Hematopoietic multipotent progenitor cell treated with erythropoietin and hydrocortisone succinate and interleukin-3 and kit ligand, for 6 days (in vitro differentiated cells): Measurements from ENCODE around the gene BBS4.
"Not testable (repeated sequence)": the region's sequence is repeated elsewhere in the genome, so short reads cannot be mapped to it uniquely, and the experiment has no call there.

ENCODE experiments used
- DNase-seq: peaks from one replicate; pipeline ENCODE4 v3.0.0-alpha.2; 2015

BBS4 gene

DNA sequence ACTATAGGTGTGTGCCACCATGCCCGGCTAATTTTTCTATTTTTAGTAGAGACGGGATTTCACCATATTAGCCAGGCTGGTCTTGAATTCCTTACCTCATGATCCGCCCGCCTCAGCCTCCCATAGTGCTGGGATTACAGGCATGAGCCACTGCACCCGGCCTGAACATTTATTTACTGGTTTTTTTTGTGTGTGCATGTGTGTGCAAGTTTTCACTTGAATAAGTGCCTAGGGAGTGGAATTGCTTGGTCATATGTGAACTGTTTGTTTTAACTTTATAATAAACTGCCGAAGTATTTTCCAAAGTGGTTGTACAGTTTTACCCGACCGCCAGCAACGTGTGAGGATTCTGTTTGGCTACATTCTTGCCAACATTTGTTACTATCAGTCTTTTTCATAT is 14.1 kb downstream of the BBS4 start:
- DNase-seq, result no peak

DNA sequence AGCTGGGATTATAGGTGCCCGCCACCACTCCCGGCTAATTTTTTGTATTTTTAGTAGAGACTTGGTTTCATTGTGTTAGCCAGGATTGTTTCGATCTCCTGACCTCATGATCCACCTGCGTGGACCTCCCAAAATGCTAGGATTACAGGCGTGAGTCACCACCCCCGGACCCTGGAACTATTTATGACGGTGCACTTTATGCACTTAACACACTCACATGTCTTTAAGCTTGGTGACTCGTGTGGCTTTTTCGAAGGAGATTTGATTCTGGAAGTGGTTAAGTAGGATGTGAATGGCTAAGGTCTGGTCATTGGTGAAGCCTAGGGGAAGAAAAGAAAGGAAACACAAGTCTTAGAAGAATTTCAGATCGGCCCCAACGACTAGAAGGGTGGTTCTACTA is 20.3 kb downstream of the BBS4 start:
- no peak for DNase-seq

- peak; percentile 4 for DNase-seq
Measured at GRCh38 chr15:72708551-72709303, 22.7 kb downstream of the BBS4 start.

GRCh38 chr15:72722071-72722696 is 36.2 kb downstream of the BBS4 start:
- peak; percentile 85 for DNase-seq

- DNase-seq, result no peak
Measured at GRCh38 chr15:72724028-72724427, 38.0 kb downstream of the BBS4 start.

DNA sequence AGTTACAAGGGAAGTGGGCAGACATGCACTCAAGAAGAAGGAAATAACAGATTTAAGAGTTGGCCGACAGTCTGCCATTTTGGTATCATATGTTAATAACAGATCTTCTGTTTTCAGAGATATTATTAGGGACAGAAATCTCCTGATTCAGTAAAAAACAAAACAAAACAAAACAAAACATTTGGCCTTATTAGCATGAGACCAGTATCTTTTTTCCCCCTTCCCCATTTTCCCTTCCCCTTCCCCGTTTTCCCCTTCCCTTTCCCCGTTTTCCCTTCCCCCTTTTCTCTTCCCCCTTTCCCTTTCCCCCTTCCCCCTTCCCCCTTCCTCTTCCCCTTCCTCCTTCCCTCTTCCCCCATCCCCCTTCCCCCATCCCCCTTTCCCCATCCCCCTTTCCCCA is 39.4 kb downstream of the BBS4 start:
- no peak for DNase-seq

DNA sequence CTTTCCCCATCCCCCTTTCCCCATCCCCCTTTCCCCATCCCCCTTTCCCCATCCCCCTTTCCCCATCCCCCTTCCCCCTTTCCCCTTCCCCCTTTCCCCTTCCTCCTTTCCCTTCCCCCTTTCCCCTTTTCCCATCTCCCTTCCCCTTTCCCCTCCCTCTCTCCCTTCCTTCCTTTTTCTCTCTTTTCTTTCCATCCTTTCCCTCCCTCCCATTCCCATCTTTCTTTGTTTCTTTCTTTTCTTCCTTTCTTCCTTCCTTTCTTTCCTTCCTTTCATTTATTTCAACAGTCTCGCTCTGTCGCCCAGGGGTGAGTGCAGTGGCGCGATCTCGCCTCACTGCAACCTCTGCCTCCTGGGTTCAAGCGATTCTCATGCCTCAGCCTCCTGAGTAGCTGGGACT is 39.8 kb downstream of the BBS4 start:
- DNase-seq, result not testable (repeated sequence)

DNA sequence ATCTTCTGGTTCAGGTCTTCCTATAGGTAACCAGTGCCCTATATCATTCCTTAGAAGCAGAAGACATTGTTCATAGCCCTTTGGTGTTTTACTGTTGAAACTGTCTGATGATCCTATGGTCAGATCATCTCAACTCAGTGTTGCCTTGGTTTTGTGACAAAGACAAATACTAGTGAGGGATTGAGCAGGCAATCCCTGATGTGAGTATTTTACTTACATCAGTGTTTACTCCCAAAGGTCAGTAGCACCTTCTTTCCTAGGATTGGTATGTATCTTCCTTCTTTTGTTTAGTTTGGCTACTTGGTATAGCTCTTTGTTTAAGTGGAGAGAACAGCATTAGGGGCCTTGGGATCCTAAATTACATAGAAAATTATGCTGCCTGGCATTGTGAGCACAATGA is 41.1 kb downstream of the BBS4 start:
- no peak for DNase-seq

- not testable (repeated sequence) for DNase-seq
Measured at GRCh38 chr15:72728249-72728648, 42.2 kb downstream of the BBS4 start.

GRCh38 chr15:72728821-72729220 is 42.8 kb downstream of the BBS4 start:
- DNase-seq, result no peak

DNA sequence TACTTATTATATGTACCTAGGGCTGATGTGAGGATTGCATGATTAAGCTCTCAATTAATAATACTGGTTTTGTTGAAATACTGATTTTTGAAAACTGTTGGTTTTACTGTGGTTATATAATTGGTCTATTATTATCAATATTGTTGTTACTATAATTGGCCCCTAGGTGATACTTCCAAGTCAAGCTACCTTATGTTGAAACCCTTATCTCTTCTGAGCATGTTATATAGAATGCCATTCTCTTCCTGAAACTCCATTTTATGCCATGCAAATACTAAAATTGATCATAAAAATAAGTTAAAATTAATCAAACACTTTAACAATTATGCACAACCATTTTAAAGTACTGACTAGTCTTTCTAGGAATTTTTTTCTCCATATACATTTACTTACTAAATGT is 46.1 kb downstream of the BBS4 start:
- peak; percentile 66 for DNase-seq

DNA sequence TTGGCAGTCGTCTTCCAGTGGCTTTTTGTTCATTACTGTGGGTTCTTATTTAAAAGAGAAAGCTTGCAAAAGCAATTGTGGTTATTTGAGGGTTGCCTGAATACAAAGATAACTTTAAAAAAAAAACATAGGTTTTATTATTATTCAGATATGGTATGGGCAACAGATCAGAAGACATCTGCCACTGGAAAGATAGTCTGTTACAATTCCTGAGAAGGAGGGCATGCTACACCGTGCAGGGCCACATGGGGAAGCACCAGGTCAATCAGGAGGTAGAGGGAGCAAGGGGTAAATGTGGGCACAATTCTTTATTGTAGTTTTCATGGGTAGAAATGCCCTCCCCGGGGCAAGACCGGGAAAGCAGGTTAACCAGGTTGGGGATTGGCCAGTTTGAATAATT is 46.5 kb downstream of the BBS4 start:
- DNase-seq, result peak; percentile 87

- DNase-seq, result no peak
Measured at GRCh38 chr15:72733941-72734738, 48.1 kb downstream of the BBS4 start.

DNA sequence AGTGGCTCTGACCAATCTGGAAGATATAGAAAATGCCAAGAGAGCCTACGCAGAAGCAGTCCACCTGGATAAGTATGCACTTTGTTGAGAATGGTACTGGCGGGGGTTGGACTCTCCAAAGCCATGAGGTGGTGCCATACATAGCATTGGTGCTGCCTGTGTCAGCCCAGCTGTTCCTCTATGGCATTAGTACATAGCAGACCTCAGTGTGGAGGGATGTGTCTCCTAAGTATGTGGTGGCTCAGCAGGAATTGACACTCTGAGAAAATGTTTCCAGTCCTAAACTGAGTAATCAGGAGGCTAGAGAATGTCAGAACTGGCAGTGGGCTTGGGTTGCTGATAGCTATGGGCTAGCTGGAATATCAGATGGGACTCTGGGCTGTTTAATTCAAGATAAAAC is 49.1 kb downstream of the BBS4 start:
- no peak for DNase-seq

DNA sequence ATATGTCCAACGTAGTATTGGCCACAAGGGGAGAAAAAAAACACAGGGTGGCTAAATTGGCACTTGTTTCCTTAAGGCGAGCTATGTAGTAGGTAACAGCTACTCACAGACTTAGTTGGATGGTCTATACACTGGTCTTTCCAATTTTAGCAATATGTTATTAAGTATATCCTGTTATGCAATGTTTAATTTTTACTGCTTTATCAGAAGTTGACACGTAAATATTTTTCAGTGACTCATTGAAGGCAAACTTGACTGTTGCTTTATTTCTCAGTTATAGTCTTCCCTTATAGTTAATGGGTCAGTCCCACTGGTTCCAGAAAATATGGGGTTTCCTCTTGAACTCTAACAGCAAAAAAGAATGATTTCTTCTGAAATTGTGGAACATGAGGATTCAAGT is 51.1 kb downstream of the BBS4 start:
- DNase-seq, result no peak

GRCh38 chr15:72737723-72738122 is 51.7 kb downstream of the BBS4 start:
- DNase-seq, result no peak

DNA sequence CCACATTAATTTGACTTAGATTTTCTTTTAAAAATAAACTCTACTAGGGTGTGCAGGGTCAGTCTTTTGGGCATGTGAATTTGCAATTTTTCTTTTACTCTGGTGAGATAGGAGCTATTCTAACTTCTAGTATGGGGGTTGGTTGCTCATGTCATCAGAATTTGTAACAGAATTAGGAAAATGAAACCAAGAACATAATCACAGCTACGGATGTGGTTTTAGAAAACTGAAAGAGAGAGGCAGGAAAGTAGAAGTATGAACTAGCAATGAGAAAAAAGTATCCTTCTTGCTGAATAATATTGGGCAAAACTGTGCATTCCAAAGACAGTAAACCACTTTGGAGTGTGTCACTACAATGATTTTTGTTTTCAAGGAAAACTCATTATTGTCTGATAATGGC is 54.2 kb downstream of the BBS4 start:
- no peak for DNase-seq

- no peak for DNase-seq
Measured at GRCh38 chr15:72749700-72750099, 63.7 kb downstream of the BBS4 start.

DNA sequence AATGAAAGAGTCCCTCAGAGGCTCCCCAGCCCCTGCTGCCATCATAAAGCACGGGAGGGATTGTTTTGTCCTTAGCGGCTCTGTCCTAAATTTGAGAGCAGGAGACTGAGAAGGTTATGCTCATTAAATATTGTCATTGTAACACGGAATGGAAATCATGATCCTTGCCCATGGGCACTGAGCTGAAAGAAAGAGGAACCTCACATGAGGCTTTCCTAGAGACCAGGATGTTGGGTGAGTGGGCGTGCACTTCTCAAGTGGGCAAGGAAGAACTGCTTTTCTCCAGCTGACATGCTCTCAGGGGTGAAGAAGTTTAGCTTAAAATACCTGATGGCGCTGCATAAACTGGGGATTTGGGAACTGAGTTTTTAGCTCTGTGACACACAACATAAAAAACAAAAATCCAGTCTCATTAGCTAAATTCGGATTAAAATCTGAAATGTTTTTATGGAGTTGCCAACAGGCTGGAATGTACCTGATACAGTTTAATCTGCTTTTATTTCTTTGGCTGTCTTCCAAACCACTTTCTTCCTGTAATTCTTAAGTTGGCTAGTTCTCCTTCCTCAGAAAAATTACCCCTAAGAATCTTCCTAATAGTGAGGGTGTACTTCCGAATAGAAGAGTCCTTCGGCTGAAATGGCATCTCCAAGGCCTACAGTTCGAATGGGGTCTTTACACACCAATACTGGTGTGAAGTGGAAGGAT is 65.9 kb downstream of the BBS4 start:
- DNase-seq, result peak; percentile 69

- DNase-seq, result no peak
Measured at GRCh38 chr15:72754096-72754495, 68.1 kb downstream of the BBS4 start.

GRCh38 chr15:72758182-72758581 is 72.2 kb downstream of the BBS4 start:
- no peak for DNase-seq

DNA sequence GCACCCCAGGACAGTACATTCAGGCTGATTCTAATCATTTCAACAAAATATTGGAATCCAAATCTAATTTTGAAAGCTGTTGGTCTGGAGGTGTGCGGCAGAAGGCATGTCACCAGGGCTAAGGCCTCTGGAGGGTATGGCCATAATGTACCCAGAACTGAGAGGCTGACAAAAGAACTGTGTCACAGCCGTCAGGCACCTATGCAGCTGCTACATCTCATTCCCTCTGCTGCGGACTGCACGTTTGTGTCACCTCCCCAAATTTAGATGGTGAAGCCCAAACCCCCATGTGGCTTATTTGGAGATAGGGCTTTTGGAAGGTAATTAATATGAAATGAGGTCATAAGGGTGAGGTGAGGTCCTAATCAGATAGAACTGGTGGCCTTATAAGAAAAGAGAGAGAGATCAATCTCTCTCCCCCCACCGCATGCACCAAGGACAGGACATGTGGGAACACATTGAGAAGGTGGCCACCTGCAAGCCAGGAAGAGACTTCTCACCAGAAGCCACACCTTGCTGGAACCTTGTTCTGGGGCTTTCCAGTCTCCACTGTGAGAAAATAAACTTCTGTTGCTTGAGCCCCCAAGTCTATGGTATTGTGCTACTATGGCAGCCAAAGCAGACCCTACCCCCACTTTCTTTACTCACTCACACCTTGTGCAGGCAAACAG is 74.7 kb downstream of the BBS4 start:
- no peak for DNase-seq

DNA sequence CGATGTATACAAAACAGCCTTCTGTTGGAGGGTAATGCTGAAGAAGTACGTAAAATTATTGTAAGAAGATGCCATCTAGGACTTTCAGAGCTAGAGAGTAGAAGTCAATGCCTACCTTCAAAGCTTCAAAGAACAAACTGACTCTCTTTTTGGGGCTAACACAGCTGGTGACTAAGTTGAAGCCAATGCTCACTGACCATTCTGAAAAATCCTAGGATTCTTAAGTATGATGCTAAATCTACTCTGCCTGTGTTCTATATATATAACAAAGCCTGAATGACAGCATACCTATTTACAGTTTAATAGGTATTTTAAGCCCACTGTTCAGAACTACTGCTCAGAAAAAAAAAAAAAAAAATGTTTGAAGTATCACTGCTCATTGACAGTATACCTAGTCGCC is 78.6 kb downstream of the BBS4 start:
- DNase-seq, result no peak
